H1 (cell line): ENCODE results near the gene RGMB. TPM values are rescaled to one million over a fixed set of nuclear protein-coding genes. Genes with fewer than 3 reads are reported as not detected.

ENCODE experiments used
- CTCF ChIA-PET: fragments of 300-600 bp; sonication (Branson Sonifier 250); formaldehyde crosslinking; loops from one replicate; lab custom pipeline; 2021; ENCODE audit not compliant: partially characterized antibody; lab: Charles Lee
- POLR2A ChIA-PET: fragments of 300-600 bp; sonication (Branson Sonifier 250); formaldehyde crosslinking; loops from one replicate; lab custom pipeline; 2021; ENCODE audit warnings: inconsistent platforms; ENCODE audit not compliant: partially characterized antibody; lab: Charles Lee
- DNase-seq, 2 experiments: peaks; one replicate each; pipeline versions ENCODE4 v3.0.0 to v3.0.0-alpha.2; 2010 to 2022; ENCODE audit warnings: low spot score in 2 of 2, low read depth in 1 of 2, mixed read lengths in 1 of 2
- FAIRE-seq: peaks from 2 replicates; lab custom pipeline; 2011; peaks lifted over from hg19 to GRCh38; lab: Jason Lieb, UNC
- H2AFZ ChIP-seq: 2 replicates; pipeline ENCODE4 v1.8.1; 2012; ENCODE audit warnings: low read length, inconsistent platforms
- H2AK5ac ChIP-seq: 2 replicates; pipeline ENCODE4 v1.6.1; 2013; ENCODE audit warnings: low read depth, low read length
- H2BK120ac ChIP-seq: replicated peaks from 2 replicates; pipeline ENCODE3; 2013; ENCODE audit warnings: low read depth, low read length, inconsistent platforms
- H2BK12ac ChIP-seq: 2 replicates; pipeline ENCODE4 v1.6.1; 2013; ENCODE audit warnings: low read depth, low read length
- H2BK15ac ChIP-seq: 2 replicates; pipeline ENCODE4 v1.6.1; 2013; ENCODE audit warnings: low read length
- H2BK20ac ChIP-seq: 2 replicates; pipeline ENCODE4 v1.6.1; 2013; ENCODE audit warnings: low read length
- H2BK5ac ChIP-seq: 2 replicates; pipeline ENCODE4 v1.6.1; 2013; ENCODE audit warnings: low read depth, low read length
- H3K14ac ChIP-seq: 2 replicates; pipeline ENCODE4 v1.6.1; 2013; ENCODE audit warnings: inconsistent platforms; ENCODE audit not compliant: insufficient read length
- H3K18ac ChIP-seq: 2 replicates; pipeline ENCODE4 v1.6.1; 2013; ENCODE audit warnings: low read length; ENCODE audit errors: extremely low read depth
- H3K23ac ChIP-seq: 2 replicates; pipeline ENCODE4 v1.6.1; 2013; ENCODE audit warnings: inconsistent platforms; ENCODE audit not compliant: insufficient read length
- H3K23me2 ChIP-seq: 2 replicates; pipeline ENCODE4 v1.6.1; 2013; ENCODE audit warnings: low read depth, low read length
- H3K27ac ChIP-seq: 2 replicates; pipeline ENCODE4 v1.6.1; 2011; ENCODE audit warnings: low read depth, low read length, inconsistent platforms
- H3K27me3 ChIP-seq, 4 experiments: replicated peaks in 1 of 4; 1 replicate in 1 of 4; 2 replicates in 3 of 4; pipeline versions ENCODE4 v1.6.1 to v1.8.1; 2011 to 2013; ENCODE audit warnings: low read length in 3 of 4, mild to moderate bottlenecking in 3 of 4, inconsistent platforms in 2 of 4, mixed read lengths in 2 of 4, moderate library complexity in 1 of 4; ENCODE audit not compliant: control insufficient read depth in 3 of 4, insufficient read depth in 3 of 4; ENCODE audit errors: extremely low read depth in 1 of 4
- H3K36me3 ChIP-seq, 4 experiments: 2 replicates each; pipeline versions ENCODE4 v1.6.1 to v1.8.1; 2011 to 2013; ENCODE audit warnings: mild to moderate bottlenecking in 4 of 4, low read length in 3 of 4, moderate library complexity in 2 of 4, control low read depth in 1 of 4, inconsistent platforms in 1 of 4; ENCODE audit not compliant: insufficient read depth in 4 of 4, control insufficient read depth in 2 of 4
- H3K4ac ChIP-seq: replicated peaks from 2 replicates; pipeline ENCODE3; 2013; ENCODE audit warnings: low read length, low read depth, mixed read lengths, inconsistent platforms; ENCODE audit not compliant: insufficient read length
- H3K4me1 ChIP-seq, 4 experiments: replicated peaks in 1 of 4; 1 replicate in 1 of 4; 2 replicates in 3 of 4; pipeline versions ENCODE4 v1.6.1 to v1.8.1; 2011 to 2013; ENCODE audit warnings: low read length in 3 of 4, inconsistent platforms in 2 of 4, mixed read lengths in 1 of 4; ENCODE audit not compliant: insufficient read depth in 4 of 4, control insufficient read depth in 3 of 4
- H3K4me2 ChIP-seq, 2 experiments: 2 replicates each; pipeline versions ENCODE4 v1.6.1 to v1.8.1; 2011 to 2013; ENCODE audit warnings: low read depth in 2 of 2, low read length in 2 of 2, control low read depth in 1 of 2, inconsistent platforms in 1 of 2, mild to moderate bottlenecking in 1 of 2; ENCODE audit not compliant: insufficient read depth in 1 of 2
- H3K4me3 ChIP-seq, 4 experiments: fragments of 200-600, 300-600 bp in 1 of 4; sonication (generic), shearing (Covaris generic), sonication (Bioruptor Twin) in 1 of 4; 2 replicates each; pipeline versions ENCODE4 v1.5.1 to v1.8.1; 2011 to 2016; ENCODE audit warnings: low read length in 4 of 4, low read depth in 3 of 4, control low read depth in 2 of 4, inconsistent platforms in 2 of 4, mild to moderate bottlenecking in 2 of 4, mixed read lengths in 1 of 4, moderate library complexity in 1 of 4; ENCODE audit not compliant: insufficient read depth in 2 of 4; ENCODE audit errors: extremely low read depth in 1 of 4
- H3K56ac ChIP-seq: replicated peaks from 2 replicates; pipeline ENCODE3; 2013; ENCODE audit warnings: low read depth, mild to moderate bottlenecking, mixed read lengths, low read length, inconsistent platforms; ENCODE audit not compliant: insufficient read length
- H3K79me1 ChIP-seq: 2 replicates; pipeline ENCODE4 v1.6.1; 2013; ENCODE audit warnings: low read depth, low read length, control low read depth
- H3K79me2 ChIP-seq, 2 experiments: 2 replicates each; pipeline versions ENCODE4 v1.6.1 to v1.8.1; 2012 to 2013; ENCODE audit warnings: low read length in 2 of 2, mild to moderate bottlenecking in 2 of 2, inconsistent platforms in 1 of 2; ENCODE audit not compliant: insufficient read depth in 2 of 2, control insufficient read depth in 1 of 2
- H3K9ac ChIP-seq, 4 experiments: replicated peaks in 1 of 4; 1 replicate in 1 of 4; 2 replicates in 3 of 4; pipeline versions ENCODE4 v1.6.1 to v1.8.1; 2011 to 2013; ENCODE audit warnings: low read depth in 3 of 4, low read length in 3 of 4, control low read depth in 2 of 4, mild to moderate bottlenecking in 2 of 4, moderate library complexity in 2 of 4, inconsistent platforms in 1 of 4; ENCODE audit errors: extremely low read depth in 1 of 4
- H3K9me3 ChIP-seq, 2 experiments: 2 replicates each; pipeline versions ENCODE4 v1.6.1 to v1.8.1; 2012 to 2013; ENCODE audit warnings: mild to moderate bottlenecking in 2 of 2, moderate library complexity in 2 of 2, control low read depth in 1 of 2, inconsistent platforms in 1 of 2, low read depth in 1 of 2, low read length in 1 of 2, mixed read lengths in 1 of 2; ENCODE audit not compliant: insufficient read depth in 2 of 2
- H4K20me1 ChIP-seq, 2 experiments: replicated peaks in 1 of 2; 2 replicates each; pipeline versions ENCODE3 to v1.8.1; 2011 to 2013; ENCODE audit warnings: inconsistent platforms in 2 of 2, low read length in 2 of 2, mild to moderate bottlenecking in 1 of 2; ENCODE audit not compliant: insufficient read depth in 2 of 2, control insufficient read depth in 1 of 2
- H4K5ac ChIP-seq: 2 replicates; pipeline ENCODE4 v1.6.1; 2013; ENCODE audit warnings: low read length, low read depth, mixed read lengths, inconsistent platforms; ENCODE audit not compliant: insufficient read length
- H4K8ac ChIP-seq: 2 replicates; pipeline ENCODE4 v1.8.0; 2013; ENCODE audit warnings: mild to moderate bottlenecking, moderate library complexity, low read length, inconsistent platforms; ENCODE audit not compliant: insufficient read depth; ENCODE audit errors: extremely low read depth
- H4K91ac ChIP-seq: replicated peaks from 2 replicates; pipeline ENCODE3; 2013; ENCODE audit warnings: low read length, mixed read lengths, inconsistent platforms; ENCODE audit not compliant: insufficient read length
- FOSL1 ChIP-seq: IDR thresholded peaks from 2 replicates; pipeline ENCODE4 v1.6.1; 2011; ENCODE audit warnings: mild to moderate bottlenecking, low read depth, low read length, moderate library complexity; ENCODE audit not compliant: insufficient read depth
- HDAC6 ChIP-seq: IDR thresholded peaks from one replicate; pipeline ENCODE4 v1.7.1; 2012; ENCODE audit warnings: low read depth, mild to moderate bottlenecking, inconsistent platforms, low read length, moderate library complexity
- JUND ChIP-seq: IDR thresholded peaks from 2 replicates; pipeline ENCODE4 v1.6.1; 2011; ENCODE audit warnings: mild to moderate bottlenecking, improper control_type of control experiment, low read length
- NANOG ChIP-seq: IDR thresholded peaks from 2 replicates; pipeline ENCODE4 v1.6.1; 2011; ENCODE audit warnings: low read length, low read depth, mild to moderate bottlenecking, inconsistent platforms; ENCODE audit not compliant: insufficient read depth, poor library complexity, severe bottlenecking
- SUZ12 ChIP-seq: fragments of 200-600 bp; sonication (generic); IDR thresholded peaks from 2 replicates; pipeline ENCODE4 v1.6.1; 2012; ENCODE audit warnings: mild to moderate bottlenecking, inconsistent platforms, low read length, moderate library complexity, mixed read lengths
- TAF7 ChIP-seq: optimal IDR thresholded peaks from 2 replicates; pipeline ENCODE3; 2011; ENCODE audit warnings: low read depth, mild to moderate bottlenecking, inconsistent platforms, low read length, moderate library complexity, borderline replicate concordance
- TCF12 ChIP-seq: IDR thresholded peaks from 2 replicates; pipeline ENCODE4 v1.6.1; 2011; ENCODE audit warnings: low read depth, mild to moderate bottlenecking, low read length
- YY1 ChIP-seq: IDR thresholded peaks from 2 replicates; pipeline ENCODE4 v1.6.1; 2011; ENCODE audit warnings: low read depth, mild to moderate bottlenecking, low read length
- WGBS, 2 experiments: shearing (Covaris generic) in 1 of 2; methylation state at CpG; one replicate each; pipeline versions ENCODE4 v1.1.6 to v1.1.7; 2013 to 2015; ENCODE audit warnings: low lambda C conversion rate in 2 of 2, mixed read lengths in 2 of 2, inconsistent platforms in 1 of 2, low coverage in 1 of 2, missing lambda C conversion rate in 1 of 2; ENCODE audit not compliant: insufficient replicate concordance in 2 of 2, insufficient coverage in 1 of 2, insufficient read length in 1 of 2; ENCODE audit errors: extremely low coverage in 1 of 2, missing lambda C conversion rate in 1 of 2; 5-methylcytosine and 5-hydroxymethylcytosine counted together
- polyA plus RNA-seq, 7 experiments: library from polyadenylated mRNA; depleted of rRNA in 3 of 7; stranded (reverse) in 5 of 7; unstranded in 2 of 7; fragments of >200 nt in 5 of 7; fragments of 200-250 nt in 2 of 7; gene quantifications; 1 replicate in 5 of 7; 2 replicates in 1 of 7; 4 replicates in 1 of 7; pipeline versions ENCODE4 v1.2.1 to v1.2.3, GENCODE V29; 2011 to 2013; ENCODE audit warnings: missing spikeins in 2 of 7, mixed read lengths in 2 of 7
- total RNA-seq: library from RNA; stranded (reverse); fragmentation: NEBNext Ultra II Directional; extraction: Animal tissue kit (Norgen Biotek cat#: 25700); gene quantifications from 2 replicates; pipeline ENCODE4 v1.2.1, GENCODE V29; 2021
- TF ChIP-seq, protein P1 (sequence below), 3 experiments: IDR thresholded peaks; 1 replicate in 2 of 3; 2 replicates in 1 of 3; pipeline versions ENCODE4 v1.5.1 to v1.6.1; 2011; ENCODE audit warnings: low read length in 3 of 3, mild to moderate bottlenecking in 3 of 3, inconsistent platforms in 2 of 3, low read depth in 1 of 3, moderate library complexity in 1 of 3; ENCODE audit not compliant: insufficient read depth in 1 of 3; ENCODE audit errors: control extremely low read depth in 1 of 3
- TF ChIP-seq, protein P2 (sequence below): IDR thresholded peaks from 2 replicates; pipeline ENCODE4 v1.6.1; 2012; ENCODE audit warnings: inconsistent platforms

The RGMB gene
- total and polyA plus RNA-seq, 2 of the 8 experiments (the other 6 are each of a cell fraction or from before 2014, with no cell fraction given), result 11.7 to 27.0 TPM

DNA sequence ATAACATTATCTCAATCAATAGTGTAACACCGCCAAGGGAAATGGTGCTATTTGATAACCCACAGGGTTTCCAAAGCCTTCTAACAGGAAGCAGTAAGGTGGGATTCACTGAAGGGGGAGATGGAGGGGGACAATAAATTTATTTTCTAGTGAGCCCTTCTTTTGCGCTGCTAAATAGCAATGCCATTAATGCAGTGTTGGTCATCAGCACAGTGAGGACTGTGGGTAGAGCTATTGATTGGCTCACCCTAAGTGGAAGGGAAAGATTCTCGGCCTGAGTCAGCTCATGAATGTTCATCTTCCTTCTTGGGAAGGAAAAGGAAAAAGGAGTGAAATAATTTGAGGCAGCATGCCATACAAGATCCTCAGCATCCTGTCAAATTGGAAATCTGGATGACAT is 25.4 kb downstream of the RGMB start:
- Histone ChIP-seq H4K8ac (no peak overlapping the region), H3K9me3 (no peaks in the 10 kb centered on the region), H3K4me3 (no peak overlapping the region), H3K27ac (no peak overlapping the region), H3K23me2 (no peaks in the 10 kb centered on the region), H2AFZ (no peak overlapping the region), H4K5ac (no peak overlapping the region), H3K4me1 (peaks cover 2 to 6% (median 3%) of the 10 kb centered on the region in 4 experiments; a peak in 4 of 7 replicates), H2BK5ac (no peak overlapping the region), H4K20me1 (peaks cover 2% of the 10 kb centered on the region in 2 experiments), H3K14ac (no peak overlapping the region), H2BK120ac (no peak overlapping the region), H3K18ac (no peak overlapping the region), H2BK15ac (no peak overlapping the region), H2BK20ac (no peak overlapping the region), H3K23ac (no peak overlapping the region), H3K79me2 (no peaks in the 10 kb centered on the region; a peak in 2 of 4 replicates), H3K27me3 (no peaks in the 10 kb centered on the region), H3K4ac (no peak overlapping the region), H3K36me3 (peaks cover 0 to 5% (median 0%) of the 10 kb centered on the region in 4 experiments; a peak in 1 of 8 replicates), H2AK5ac (no peak overlapping the region), H3K4me2 (no peak overlapping the region), H3K9ac (no peak overlapping the region), H2BK12ac (no peak overlapping the region), H3K56ac (no peak overlapping the region), H3K79me1 (no peaks in the 10 kb centered on the region; the same call in 1 of the 2 replicates), H4K91ac (no peak overlapping the region)
- ChIA-PET POLR2A (interaction anchor here (1.3 to 1.4 kb wide), 2 partner anchors 22 to 30 kb away, joined by 4 to 5 read pairs; no protein-coding TSS in a partner anchor), CTCF (interaction anchor here (1.1 to 3.7 kb wide), 3 partner anchors 13 to 30 kb away, joined by 4 to 15 read pairs (median 4); no protein-coding TSS in a partner anchor)
- DNase-seq (no peak), FAIRE-seq (no peak)
- 93% methylated on average over 3 of the region's 3 CpGs; no CpG with 5 or more reads in 1 of the 2 experiments for WGBS, 2 experiments
- TF ChIP-seq SUZ12 (no peak), JUND (no peak), YY1 (no peak), TAF7 (no peak), HDAC6 (no peak), FOSL1 (no peak), TCF12 (no peak), NANOG (no peak)
- TF ChIP-seq, protein P1, sequence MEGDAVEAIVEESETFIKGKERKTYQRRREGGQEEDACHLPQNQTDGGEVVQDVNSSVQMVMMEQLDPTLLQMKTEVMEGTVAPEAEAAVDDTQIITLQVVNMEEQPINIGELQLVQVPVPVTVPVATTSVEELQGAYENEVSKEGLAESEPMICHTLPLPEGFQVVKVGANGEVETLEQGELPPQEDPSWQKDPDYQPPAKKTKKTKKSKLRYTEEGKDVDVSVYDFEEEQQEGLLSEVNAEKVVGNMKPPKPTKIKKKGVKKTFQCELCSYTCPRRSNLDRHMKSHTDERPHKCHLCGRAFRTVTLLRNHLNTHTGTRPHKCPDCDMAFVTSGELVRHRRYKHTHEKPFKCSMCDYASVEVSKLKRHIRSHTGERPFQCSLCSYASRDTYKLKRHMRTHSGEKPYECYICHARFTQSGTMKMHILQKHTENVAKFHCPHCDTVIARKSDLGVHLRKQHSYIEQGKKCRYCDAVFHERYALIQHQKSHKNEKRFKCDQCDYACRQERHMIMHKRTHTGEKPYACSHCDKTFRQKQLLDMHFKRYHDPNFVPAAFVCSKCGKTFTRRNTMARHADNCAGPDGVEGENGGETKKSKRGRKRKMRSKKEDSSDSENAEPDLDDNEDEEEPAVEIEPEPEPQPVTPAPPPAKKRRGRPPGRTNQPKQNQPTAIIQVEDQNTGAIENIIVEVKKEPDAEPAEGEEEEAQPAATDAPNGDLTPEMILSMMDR (IDR thresholded peaks at IDR 0.05; ENCODE audit: control extremely low read depth in 1 of 3, insufficient read depth in 1 of 3, low read depth in 1 of 3, low read length in 3 of 3), result no peak
- TF ChIP-seq, protein P2, sequence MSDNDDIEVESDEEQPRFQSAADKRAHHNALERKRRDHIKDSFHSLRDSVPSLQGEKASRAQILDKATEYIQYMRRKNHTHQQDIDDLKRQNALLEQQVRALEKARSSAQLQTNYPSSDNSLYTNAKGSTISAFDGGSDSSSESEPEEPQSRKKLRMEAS, result no peak
